ENCODE results near the gene SULT2A1.
"Not testable (repeated sequence)": the region's sequence is repeated elsewhere in the genome, so short reads cannot be mapped to it uniquely, and the experiment has no call there.

SULT2A1 gene

GRCh38 chr19:47886010-47886559 is at the start of gene SULT2A1:
TSS of gene SULT2A1 (minus strand) at chr19:47886315. CDS start at chr19:47886257, 58 bp downstream.
- DNase-seq, result no peak

- DNase-seq, result not testable (repeated sequence)
Measured at GRCh38 chr19:47928581-47928980, 42.5 kb upstream of the SULT2A1 start.

GRCh38 chr19:47920107-47920506 is 34.0 kb upstream of the SULT2A1 start:
- DNase-seq, result not testable (repeated sequence)

- not testable (repeated sequence) for DNase-seq
Measured at GRCh38 chr19:47910191-47910590, 24.1 kb upstream of the SULT2A1 start.

- DNase-seq, result not testable (repeated sequence)
Measured at GRCh38 chr19:47909350-47909749, 23.2 kb upstream of the SULT2A1 start.

- no peak for DNase-seq
Measured at GRCh38 chr19:47901370-47901769, 15.3 kb upstream of the SULT2A1 start.

- DNase-seq, result no peak
Measured at GRCh38 chr19:47899335-47899734, 13.2 kb upstream of the SULT2A1 start.

- DNase-seq, result no peak
Measured at GRCh38 chr19:47897861-47898260, 11.7 kb upstream of the SULT2A1 start.

- no peak for DNase-seq
Measured at GRCh38 chr19:47896773-47897172, 10.7 kb upstream of the SULT2A1 start.

GRCh38 chr19:47896019-47896418 is 9.9 kb upstream of the SULT2A1 start:
- no peak for DNase-seq

- DNase-seq, result no peak
Measured at GRCh38 chr19:47895165-47895782, 9.2 kb upstream of the SULT2A1 start.

GRCh38 chr19:47891923-47892666 is 6.0 kb upstream of the SULT2A1 start:
- DNase-seq, result no peak

- DNase-seq, result no peak
Measured at GRCh38 chr19:47891622-47891922, 5.5 kb upstream of the SULT2A1 start.

- DNase-seq, result no peak
Measured at GRCh38 chr19:47890865-47891621, 4.9 kb upstream of the SULT2A1 start.

- no peak for DNase-seq
Measured at GRCh38 chr19:47885067-47885463, 1.1 kb downstream of the SULT2A1 start.

- no peak for DNase-seq
Measured at GRCh38 chr19:47882890-47883289, 3.2 kb downstream of the SULT2A1 start.

- DNase-seq, result no peak
Measured at GRCh38 chr19:47881757-47882156, 4.4 kb downstream of the SULT2A1 start.

GRCh38 chr19:47879385-47879784 is 6.7 kb downstream of the SULT2A1 start:
- DNase-seq, result not testable (repeated sequence)

GRCh38 chr19:47878906-47879305 is 7.2 kb downstream of the SULT2A1 start:
- DNase-seq, result no peak

- no peak for DNase-seq
Measured at GRCh38 chr19:47865166-47865565, 20.9 kb downstream of the SULT2A1 start.

GRCh38 chr19:47863514-47863936 is 22.6 kb downstream of the SULT2A1 start:
- DNase-seq, result peak; percentile 91

GRCh38 chr19:47861630-47862029 is 24.5 kb downstream of the SULT2A1 start:
- no peak for DNase-seq

- DNase-seq, result no peak
Measured at GRCh38 chr19:47860602-47861297, 25.4 kb downstream of the SULT2A1 start.

Data from right forelimb (tissue), 1 donor.